ENCODE data around the gene FBLN1. TPM values are rescaled to one million over a fixed set of nuclear protein-coding genes. Genes with fewer than 3 reads are reported as not detected.

FBLN1 gene
- total RNA-seq, 1 experiment from 2014 or later, result 23.4 TPM

DNA sequence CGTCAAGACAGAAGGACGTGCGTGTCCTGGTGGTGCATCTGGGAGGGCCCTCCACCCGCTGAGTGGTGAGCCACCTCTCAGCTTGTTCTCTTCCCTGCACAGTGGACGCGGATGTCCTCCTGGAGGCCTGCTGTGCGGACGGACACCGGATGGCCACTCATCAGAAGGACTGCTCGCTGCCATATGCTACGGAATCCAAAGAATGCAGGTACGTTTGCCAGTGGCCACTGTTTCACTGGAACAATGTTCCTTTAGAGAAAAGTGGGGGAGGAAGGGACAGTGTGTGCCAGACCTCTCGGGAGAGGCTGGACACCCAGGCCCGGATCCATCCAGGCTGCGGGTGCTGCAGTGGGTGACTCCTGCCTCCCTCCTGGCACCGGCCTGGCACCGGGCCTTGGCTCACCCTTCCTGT, 15.9 kb downstream of the FBLN1 start:
- DNase-seq (ENCODE audit: low read depth, low spot score) (no peak), ATAC-seq (no peak)
- BruUV-seq (replicated peaks), result no TSS peak
- Histone ChIP-seq H3K79me2 (ENCODE audit: insufficient read depth, low read length) (no peaks in the 10 kb centered on the region), H3K9ac (ENCODE audit: low read length) (no peak overlapping the region), H3K9me3 (ENCODE audit: control insufficient read depth in 1 of 2, insufficient read depth in 1 of 2, low read depth in 1 of 2, low read length in 2 of 2) (no peaks in the 10 kb centered on the region), H3K36me3 (ENCODE audit: control insufficient read depth in 1 of 2, insufficient read depth in 2 of 2, low read length in 2 of 2) (no peaks in the 10 kb centered on the region), H3K27ac (ENCODE audit: low read depth, low read length) (no peak overlapping the region), H3K4me3 (replicated peaks in 1 of 2; ENCODE audit: low read depth in 1 of 2, low read length in 2 of 2) (no peak overlapping the region), H2AFZ (ENCODE audit: low read depth, low read length, poor library complexity, severe bottlenecking) (no peak overlapping the region), H4K20me1 (ENCODE audit: insufficient read depth) (no peaks in the 10 kb centered on the region), H3K9me2 (ENCODE audit: insufficient read depth) (no peaks in the 10 kb centered on the region), H3K4me1 (ENCODE audit: control insufficient read depth in 1 of 2, insufficient read depth in 2 of 2, low read length in 2 of 2) (peaks cover 0 to 9% of the 10 kb centered on the region in 2 experiments; a peak in 3 of 4 replicates), H3K4me2 (ENCODE audit: low read length) (no peak overlapping the region), H3K27me3 (ENCODE audit: insufficient read depth, low read length) (no peaks in the 10 kb centered on the region)
- ChIA-PET POLR2A (no interaction called here), CTCF (no interaction called here), RAD21 (ENCODE audit: low non-redundant PET in 1 of 2, low total read pairs in 2 of 2, uncharacterized antibody in 2 of 2, unreplicated experiment in 2 of 2) (no interaction called here)
- intact Hi-C loops (cut with micrococcal nuclease), result no loop called here
- TF ChIP-seq TCF7L2 (IDR thresholded peaks at IDR 0.05; ENCODE audit: borderline replicate concordance, extremely low read depth, insufficient read depth, insufficient read length) (no peak), EZH2 (IDR thresholded peaks at IDR 0.05) (no peak), RAD21 (IDR thresholded peaks at IDR 0.05; ENCODE audit: low read depth) (no peak)

DNA sequence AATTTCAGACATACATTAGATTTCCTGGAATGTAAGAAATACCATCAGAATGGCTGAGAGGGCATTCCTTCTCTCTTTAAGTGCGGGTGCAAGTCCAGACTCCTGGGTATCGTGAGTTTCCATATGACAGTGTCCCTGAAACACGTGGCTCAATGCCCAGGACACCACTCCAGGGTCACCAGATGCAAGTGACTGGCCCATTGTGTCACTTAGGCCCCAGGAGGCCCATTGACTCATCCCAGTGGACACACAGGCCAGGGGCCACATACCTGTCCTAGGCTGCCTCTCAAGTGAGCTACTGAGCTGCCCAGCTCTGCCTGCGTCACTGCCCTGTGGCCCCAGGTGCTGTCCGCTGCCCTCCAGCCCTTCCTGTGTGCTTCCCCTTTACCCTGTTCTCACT, 18.5 kb downstream of the FBLN1 start:
- Histone ChIP-seq H3K4me1 (ENCODE audit: control insufficient read depth in 1 of 2, insufficient read depth in 2 of 2, low read length in 2 of 2) (peaks cover 0 to 9% of the 10 kb centered on the region in 2 experiments; a peak in 3 of 4 replicates), H3K9me3 (ENCODE audit: control insufficient read depth in 1 of 2, insufficient read depth in 1 of 2, low read depth in 1 of 2, low read length in 2 of 2) (no peaks in the 10 kb centered on the region), H4K20me1 (ENCODE audit: insufficient read depth) (no peaks in the 10 kb centered on the region), H3K27me3 (ENCODE audit: insufficient read depth, low read length) (no peaks in the 10 kb centered on the region), H3K36me3 (ENCODE audit: control insufficient read depth in 1 of 2, insufficient read depth in 2 of 2, low read length in 2 of 2) (no peaks in the 10 kb centered on the region), H3K4me2 (ENCODE audit: low read length) (peak overlapping the region; percentile 17), H3K27ac (ENCODE audit: low read depth, low read length) (no peak overlapping the region), H3K9ac (ENCODE audit: low read length) (no peak overlapping the region), H3K4me3 (replicated peaks in 1 of 2; ENCODE audit: low read depth in 1 of 2, low read length in 2 of 2) (no peak overlapping the region), H2AFZ (ENCODE audit: low read depth, low read length, poor library complexity, severe bottlenecking) (no peak overlapping the region), H3K9me2 (ENCODE audit: insufficient read depth) (no peaks in the 10 kb centered on the region), H3K79me2 (ENCODE audit: insufficient read depth, low read length) (no peaks in the 10 kb centered on the region)
- CTCF ChIA-PET, result no interaction called here
- peak; percentile 18 for DNase-seq (ENCODE audit: low read depth, low spot score)
- POLR2A ChIA-PET, result no interaction called here
- RAD21 ChIA-PET (ENCODE audit: low non-redundant PET in 1 of 2, low total read pairs in 2 of 2, uncharacterized antibody in 2 of 2, unreplicated experiment in 2 of 2), result no interaction called here
- no TSS peak for BruUV-seq (replicated peaks)
- peak; percentile 40 for ATAC-seq
- intact Hi-C loops (cut with micrococcal nuclease), result no loop called here
- TF ChIP-seq TCF7L2 (IDR thresholded peaks at IDR 0.05; ENCODE audit: borderline replicate concordance, extremely low read depth, insufficient read depth, insufficient read length), result no peak
- TF ChIP-seq, protein P1, sequence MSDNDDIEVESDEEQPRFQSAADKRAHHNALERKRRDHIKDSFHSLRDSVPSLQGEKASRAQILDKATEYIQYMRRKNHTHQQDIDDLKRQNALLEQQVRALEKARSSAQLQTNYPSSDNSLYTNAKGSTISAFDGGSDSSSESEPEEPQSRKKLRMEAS (IDR thresholded peaks at IDR 0.05), result peak; percentile 52; the same call in 1 of the 2 replicates
- peak; percentile 14; the same call in 1 of the 2 replicates for TF ChIP-seq FOSL1 (IDR thresholded peaks at IDR 0.05; ENCODE audit: low read depth)
- no peak for TF ChIP-seq EZH2phosphoT487 (IDR thresholded peaks at IDR 0.05; ENCODE audit: borderline replicate concordance)
- TF ChIP-seq, protein P2, sequence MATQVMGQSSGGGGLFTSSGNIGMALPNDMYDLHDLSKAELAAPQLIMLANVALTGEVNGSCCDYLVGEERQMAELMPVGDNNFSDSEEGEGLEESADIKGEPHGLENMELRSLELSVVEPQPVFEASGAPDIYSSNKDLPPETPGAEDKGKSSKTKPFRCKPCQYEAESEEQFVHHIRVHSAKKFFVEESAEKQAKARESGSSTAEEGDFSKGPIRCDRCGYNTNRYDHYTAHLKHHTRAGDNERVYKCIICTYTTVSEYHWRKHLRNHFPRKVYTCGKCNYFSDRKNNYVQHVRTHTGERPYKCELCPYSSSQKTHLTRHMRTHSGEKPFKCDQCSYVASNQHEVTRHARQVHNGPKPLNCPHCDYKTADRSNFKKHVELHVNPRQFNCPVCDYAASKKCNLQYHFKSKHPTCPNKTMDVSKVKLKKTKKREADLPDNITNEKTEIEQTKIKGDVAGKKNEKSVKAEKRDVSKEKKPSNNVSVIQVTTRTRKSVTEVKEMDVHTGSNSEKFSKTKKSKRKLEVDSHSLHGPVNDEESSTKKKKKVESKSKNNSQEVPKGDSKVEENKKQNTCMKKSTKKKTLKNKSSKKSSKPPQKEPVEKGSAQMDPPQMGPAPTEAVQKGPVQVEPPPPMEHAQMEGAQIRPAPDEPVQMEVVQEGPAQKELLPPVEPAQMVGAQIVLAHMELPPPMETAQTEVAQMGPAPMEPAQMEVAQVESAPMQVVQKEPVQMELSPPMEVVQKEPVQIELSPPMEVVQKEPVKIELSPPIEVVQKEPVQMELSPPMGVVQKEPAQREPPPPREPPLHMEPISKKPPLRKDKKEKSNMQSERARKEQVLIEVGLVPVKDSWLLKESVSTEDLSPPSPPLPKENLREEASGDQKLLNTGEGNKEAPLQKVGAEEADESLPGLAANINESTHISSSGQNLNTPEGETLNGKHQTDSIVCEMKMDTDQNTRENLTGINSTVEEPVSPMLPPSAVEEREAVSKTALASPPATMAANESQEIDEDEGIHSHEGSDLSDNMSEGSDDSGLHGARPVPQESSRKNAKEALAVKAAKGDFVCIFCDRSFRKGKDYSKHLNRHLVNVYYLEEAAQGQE (IDR thresholded peaks at IDR 0.05; ENCODE audit: low read depth), result no peak
- no peak for TF ChIP-seq ZFX (IDR thresholded peaks at IDR 0.05)
- TF ChIP-seq SRF (IDR thresholded peaks at IDR 0.05; ENCODE audit: low read depth), result no peak
- no peak for TF ChIP-seq CBX3 (IDR thresholded peaks at IDR 0.05; ENCODE audit: low read depth)

Measured in HCT116 (cell line).